ENCODE measurements around the gene KLF15.

DNA sequence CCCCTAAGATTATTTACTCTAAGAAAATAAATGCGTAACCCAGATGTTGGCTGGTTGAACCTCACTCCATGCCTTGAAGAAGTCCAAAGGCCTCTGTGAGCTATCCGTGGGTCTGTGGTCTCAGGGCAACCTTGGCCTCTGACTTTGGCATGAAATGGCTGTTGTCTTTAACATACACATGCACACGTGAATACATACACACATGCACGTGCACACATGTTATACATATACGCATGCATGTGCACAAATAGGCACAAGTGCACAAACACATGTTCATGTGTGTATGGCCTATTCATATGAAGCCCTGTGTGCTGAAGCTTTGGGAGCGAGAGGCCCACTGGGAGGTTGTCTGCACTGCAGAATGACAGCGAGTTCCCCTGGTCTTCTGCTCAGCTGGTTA lies 50.8 kb downstream of the KLF15 start:
- TF ChIP-seq, protein P1, sequence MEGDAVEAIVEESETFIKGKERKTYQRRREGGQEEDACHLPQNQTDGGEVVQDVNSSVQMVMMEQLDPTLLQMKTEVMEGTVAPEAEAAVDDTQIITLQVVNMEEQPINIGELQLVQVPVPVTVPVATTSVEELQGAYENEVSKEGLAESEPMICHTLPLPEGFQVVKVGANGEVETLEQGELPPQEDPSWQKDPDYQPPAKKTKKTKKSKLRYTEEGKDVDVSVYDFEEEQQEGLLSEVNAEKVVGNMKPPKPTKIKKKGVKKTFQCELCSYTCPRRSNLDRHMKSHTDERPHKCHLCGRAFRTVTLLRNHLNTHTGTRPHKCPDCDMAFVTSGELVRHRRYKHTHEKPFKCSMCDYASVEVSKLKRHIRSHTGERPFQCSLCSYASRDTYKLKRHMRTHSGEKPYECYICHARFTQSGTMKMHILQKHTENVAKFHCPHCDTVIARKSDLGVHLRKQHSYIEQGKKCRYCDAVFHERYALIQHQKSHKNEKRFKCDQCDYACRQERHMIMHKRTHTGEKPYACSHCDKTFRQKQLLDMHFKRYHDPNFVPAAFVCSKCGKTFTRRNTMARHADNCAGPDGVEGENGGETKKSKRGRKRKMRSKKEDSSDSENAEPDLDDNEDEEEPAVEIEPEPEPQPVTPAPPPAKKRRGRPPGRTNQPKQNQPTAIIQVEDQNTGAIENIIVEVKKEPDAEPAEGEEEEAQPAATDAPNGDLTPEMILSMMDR (conservative IDR thresholded peaks at IDR 0.05; ENCODE audit: low read depth, low read length), result no peak
- TF ChIP-seq EZH2 (IDR thresholded peaks at IDR 0.05; ENCODE audit: low read length, unreplicated experiment), result no peak

Data from PC-3 (cell line).